Central memory CD4-positive, alpha-beta T cell (primary cell): ENCODE results near the gene METRN.
"Not testable (repeated sequence)": the region's sequence is repeated elsewhere in the genome, so short reads cannot be mapped to it uniquely, and the experiment has no call there.

Experiments used
- DNase-seq: peaks from one replicate; pipeline ENCODE4 v3.0.0; 2022

METRN gene

DNA sequence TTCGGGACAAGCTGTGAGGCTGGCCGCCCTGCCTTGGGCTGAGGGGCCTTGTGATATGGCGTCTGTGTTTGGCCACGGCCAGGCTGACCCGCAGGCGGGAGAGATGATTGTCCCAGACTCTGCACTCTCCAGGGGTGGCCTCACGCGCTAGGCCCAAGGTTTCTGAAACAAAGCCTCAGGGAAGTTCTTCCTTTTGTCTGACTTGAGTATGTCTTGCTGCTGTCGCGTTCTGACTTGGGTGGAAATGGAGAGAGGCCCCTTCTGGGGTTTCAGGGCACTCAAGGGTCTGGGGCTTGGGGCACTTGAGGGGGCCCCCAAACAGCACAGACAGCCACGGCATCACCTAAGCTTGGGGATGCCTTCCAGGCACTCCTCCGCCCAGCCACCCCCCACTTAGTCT lies 3.8 kb upstream of the METRN start:
- DNase-seq, result no peak

DNA sequence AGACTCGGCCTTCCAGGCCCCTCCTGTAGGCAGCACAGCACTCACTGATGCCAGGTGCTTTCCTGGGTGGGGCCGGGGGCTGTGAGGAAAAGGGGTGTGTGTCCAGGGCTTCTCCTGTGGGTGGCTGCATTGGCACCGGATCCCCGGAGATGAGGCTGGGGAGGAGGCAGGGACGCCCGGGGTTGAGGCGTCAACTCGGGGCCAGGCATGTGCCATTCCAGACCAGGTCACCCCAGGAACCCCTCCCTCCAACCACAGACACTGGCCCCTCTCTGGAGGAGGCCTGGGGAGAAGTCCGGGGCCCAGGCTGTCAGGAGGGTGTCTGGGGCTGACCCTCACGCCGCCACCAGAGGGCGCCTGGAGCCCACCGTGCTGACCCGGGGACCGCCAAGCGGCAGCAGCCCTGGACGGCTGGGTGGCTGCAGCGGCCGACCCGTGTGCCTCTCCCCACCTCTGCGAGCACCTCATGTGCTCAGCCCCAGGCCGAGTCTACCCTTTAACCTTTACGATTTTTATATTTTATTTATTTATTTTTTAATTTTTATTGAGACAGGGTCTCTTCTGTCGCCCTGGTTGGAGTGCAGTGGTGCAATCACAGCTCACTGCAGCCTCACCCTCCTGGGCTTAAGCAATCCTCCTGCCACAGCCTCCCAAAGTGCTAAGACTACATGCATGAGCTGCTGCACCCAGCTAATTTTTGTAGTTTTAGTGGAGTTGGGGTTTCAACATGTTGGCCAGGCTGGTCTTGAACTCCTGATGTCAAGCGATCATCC lies 3.2 kb upstream of the METRN start:
- DNase-seq, result peak; percentile 70

DNA sequence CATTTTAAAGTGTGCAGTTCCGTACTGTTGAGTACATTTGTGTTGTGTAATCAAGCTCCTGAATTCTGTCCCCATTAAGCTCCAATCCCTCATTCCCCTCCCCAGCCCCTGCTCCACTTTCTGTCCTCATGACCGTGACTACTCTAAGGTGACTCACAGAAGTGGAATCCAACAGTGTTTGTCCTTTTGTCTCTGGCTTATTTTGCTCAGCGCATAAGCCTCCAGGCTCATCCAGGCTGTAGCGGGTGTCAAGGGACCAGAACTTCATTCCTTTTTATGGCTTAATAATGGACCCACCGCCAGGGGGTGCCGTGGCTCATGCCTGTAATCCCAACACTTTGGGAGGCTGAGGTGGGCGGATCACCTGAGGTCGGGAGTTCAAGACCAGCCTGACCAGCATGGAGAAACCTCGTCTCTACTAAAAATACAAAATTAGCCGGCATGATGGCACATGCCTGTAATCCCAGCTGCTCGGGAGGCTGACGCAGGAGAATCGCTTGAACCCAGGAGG lies 2.1 kb upstream of the METRN start:
- not testable (repeated sequence) for DNase-seq

DNA sequence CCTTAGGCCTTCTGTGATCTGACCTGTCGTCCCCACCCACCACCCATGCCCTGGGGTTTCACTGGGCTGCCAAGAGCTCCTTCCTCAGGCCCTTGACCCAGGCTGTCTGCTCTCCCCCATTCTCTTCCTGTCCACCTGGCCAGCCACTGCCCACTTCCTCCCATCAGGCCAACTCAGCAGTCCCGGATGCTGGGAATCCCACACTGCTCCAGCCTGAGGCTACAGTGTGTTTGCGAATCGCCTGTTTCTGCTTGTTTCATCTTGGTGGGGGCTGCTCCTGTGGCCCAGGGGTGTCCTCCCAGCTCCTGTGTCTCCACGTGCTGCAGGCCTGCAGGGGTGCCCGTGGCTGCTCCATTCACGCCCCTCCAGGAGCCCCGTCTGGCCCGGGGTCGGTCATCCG lies 839 bp upstream of the METRN start:
- no peak for DNase-seq

DNA sequence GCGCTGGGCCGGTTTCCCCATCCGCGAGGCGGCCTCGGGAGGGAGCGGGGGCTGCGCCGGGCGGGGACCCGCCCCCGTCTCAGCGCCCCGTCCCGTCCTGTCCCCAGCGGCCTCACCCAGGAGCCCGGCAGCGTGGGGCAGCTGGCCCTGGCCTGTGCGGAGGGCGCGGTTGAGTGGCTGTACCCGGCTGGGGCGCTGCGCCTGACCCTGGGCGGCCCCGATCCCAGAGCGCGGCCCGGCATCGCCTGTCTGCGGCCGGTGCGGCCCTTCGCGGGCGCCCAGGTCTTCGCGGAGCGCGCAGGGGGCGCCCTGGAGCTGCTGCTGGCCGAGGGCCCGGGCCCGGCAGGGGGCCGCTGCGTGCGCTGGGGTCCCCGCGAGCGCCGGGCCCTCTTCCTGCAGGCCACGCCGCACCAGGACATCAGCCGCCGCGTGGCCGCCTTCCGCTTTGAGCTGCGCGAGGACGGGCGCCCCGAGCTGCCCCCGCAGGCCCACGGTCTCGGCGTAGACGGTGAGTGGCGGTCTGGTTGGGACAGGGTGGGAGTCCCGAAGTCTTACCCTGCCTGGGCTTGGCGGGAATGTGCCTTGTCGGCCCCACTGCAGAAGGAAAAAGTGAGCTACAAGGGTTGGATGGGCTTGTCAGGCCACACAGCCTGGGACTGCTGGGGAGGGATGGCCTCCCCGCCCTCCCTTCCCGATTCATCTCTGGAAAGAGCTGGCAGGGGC lies 720 bp downstream of the METRN start:
- no peak for DNase-seq

DNA sequence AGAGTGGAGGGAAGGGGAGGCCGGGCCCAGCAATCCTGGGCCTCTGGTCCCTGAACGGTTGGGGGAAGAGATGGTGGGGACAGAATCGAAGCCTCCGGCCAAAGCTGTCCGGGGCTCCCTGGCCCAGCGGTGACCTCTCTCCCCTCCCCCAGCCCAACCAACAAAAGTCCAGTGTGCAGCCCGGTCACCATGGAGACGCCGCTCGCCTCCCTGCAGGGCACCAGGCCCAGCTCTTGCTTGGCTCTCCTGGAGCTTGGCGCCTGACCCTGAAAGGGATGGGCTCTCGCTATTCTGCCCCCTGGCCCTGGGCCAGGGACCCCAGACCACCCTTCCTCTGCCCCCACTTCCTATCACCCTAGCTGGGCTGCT lies 1.3 kb downstream of the METRN start:
- DNase-seq, result no peak

DNA sequence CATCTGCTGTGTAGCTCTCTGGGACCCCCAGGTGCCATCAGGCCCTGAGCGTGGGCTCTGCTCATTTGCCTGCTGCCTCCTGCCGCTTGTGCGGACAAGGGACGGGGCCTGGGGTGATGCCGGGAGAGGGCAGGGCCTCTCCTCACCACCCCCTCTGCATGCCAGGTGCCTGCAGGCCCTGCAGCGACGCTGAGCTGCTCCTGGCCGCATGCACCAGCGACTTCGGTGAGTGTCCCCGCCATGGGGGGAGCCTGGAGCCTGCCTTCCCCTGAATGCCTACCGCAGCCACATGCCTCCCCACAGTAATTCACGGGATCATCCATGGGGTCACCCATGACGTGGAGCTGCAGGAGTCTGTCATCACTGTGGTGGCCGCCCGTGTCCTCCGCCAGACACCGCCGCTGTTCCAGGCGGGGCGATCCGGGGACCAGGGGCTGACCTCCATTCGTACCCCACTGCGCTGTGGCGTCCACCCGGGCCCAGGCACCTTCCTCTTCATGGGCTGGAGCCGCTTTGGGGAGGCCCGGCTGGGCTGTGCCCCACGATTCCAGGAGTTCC lies 1.9 kb downstream of the METRN start:
- no peak for DNase-seq

DNA sequence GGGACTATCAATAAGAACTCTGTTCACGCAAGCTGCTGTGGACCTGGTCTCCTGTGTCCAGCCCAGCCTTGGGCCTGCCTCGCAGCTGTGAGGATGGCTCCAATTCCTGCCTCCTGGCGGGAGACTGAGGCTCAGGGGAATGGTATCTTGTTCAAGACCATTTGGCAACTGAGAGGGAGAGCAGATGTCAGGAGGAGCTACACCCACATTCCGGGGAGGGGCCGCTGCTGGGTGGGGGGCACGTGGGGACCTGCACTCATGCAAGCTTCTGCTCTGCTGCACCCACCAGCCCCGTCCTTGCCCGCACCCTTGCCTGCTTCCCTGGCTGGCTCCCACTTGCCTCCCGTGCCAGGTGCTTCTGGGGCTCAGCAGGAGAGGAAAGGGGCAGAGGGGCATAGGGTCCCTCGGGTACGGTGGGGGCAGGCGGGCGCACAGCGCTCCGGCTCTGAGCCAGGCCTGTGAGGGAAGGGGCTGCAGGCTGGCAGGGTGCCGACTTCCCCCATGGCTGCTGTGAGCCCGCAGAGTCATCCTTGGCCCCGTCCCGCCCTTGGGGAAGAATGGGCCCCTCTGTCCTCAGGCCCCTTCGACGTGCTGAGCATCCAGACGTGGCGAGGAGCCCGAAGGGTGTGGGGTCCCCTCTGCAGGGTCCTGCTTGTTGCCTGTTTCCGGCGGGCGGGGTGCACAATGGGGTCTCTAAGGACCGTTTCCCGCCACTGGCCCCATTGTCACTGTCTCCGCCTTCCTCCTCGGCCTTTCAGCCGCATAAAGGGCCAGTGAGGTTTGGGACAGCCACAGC lies 2.7 kb downstream of the METRN start:
- no peak for DNase-seq

DNA sequence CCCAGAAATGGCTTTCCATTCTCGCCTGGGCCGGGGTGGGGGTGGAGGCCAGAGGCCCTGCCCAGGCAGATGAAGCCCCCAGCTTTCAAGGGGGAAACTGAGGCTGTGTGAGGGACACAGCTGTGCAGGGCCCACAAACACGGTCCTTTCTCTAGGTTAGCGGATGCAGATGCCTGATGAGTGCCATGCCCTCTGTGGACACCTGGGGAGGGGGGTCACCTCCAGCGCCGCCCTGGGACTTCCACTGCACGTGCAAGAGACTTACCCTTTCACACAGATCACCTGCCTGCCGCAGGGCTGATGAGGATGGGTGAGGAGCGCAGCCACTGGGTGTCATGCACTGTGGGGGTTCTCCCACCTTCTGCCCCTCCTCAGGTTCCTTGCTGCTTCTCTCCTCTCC lies 3.5 kb downstream of the METRN start:
- DNase-seq, result no peak

DNA sequence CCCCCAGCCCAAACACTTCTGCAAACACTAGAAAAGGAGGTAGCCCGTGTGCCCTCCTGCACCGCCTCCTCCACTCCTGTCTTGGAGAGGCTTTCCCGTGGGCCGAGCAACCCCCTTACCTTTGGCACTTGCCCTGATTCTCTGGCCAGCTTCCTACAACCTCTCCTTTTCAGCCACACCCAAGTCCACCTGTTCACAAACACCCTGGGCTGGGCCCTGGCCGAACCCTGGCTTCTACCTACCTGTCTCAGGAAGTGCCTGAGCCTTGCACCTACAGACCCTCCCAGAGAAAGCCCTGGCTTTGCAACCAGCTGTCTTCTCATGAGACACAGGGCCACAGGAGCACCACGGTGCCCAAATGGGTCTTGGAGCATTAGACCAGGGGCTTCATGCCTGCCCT lies 4.0 kb downstream of the METRN start:
- DNase-seq, result no peak

DNA sequence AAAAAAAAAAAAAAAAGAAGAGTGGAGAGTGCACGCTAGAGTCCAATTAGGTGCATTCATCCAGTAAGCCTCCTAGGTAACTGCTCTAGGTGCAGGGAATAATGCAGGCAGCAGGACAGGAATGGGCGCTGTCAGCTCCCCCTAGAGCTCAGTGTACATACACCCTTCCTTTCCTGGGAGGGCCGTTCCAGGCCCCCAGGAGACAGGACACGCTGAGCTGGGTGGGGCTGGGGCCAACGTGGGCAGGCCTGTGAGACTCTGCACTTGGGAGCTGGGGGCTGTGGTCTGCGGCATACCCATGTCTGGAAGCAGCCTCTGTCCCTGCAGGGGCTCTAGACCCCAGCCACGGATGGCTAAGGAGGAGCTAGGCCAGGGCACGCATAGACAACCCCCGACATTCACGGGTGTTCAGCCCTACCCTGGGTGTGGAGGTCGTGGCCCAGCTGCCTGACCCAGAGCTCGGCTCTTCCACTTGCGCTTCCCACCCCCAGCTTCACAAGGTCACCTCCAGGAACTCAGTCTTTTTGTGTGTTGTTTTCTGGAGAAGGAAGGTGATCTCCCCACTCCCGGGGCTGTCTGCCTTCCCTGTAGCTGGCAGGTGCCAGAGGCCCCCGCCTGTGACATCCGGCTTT lies 5.0 kb downstream of the METRN start:
- no peak for DNase-seq

DNA sequence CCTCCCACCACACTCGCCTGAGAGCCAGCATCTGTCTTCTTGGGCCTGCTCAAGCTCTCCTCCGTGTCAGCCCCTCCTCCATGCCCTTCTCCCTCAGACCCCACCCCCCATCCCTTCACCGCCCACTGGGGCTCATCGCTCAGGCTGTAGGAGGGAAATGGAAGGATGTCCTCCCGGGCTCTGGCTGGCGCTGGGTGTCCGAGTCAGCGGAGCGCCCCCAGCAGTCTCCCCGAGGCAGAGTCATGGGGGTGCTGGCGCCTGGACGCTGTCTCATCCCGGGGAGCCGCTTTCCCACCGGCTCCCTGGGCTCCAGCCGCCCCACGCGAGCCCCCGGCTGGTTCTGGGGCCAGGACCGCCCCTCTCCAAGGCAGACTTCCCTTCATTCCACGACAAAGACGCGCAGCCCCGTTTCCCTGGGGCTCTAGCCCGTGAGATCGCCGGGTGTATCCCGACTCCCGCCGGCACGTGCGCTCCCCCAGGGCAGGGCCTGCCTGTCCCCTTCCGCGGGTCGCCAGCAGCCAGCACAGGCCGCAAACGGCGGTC lies 5.6 kb downstream of the METRN start:
- peak; percentile 22 for DNase-seq

DNA sequence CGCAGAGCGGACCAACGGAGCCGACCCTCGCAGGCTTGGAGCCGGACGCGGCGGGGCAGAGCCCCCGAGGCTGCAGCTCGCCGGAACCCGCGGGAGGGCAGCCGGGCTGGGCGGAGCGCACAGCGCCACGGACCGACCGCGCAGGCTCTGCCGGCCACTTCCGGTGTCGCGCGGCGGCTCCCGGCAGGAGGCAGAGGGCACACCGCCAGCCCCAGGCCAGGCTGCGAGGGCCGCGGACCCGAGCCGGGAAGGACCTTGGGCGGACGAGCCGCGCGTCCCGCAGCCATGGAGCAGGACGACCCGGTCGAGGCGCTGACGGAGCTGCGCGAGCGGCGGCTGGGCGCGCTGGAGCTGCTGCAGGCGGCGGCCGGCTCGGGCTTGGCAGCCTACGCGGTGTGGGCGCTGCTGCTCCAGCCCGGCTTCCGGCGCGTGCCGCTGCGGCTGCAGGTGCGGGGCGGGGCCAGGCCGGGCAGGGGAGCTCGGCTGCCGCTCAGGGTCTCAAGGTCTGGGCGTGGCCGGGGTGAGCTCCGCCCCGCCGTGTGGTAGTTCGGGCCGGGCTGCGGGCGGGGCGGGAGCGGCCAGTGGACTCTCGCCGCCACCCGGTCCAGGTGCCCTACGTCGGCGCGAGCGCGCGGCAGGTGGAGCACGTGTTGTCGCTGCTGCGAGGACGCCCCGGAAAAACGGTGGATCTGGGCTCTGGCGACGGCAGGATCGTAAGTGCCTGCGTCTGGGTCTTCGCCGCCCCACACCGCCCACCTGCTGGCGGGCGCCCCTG lies 6.3 kb downstream of the METRN start, which contains the start of gene ANTKMT:
Gene ANTKMT, plus strand, starts transcription at position 157 of the 775 bp plus-strand sequence. Its CDS starts 129 bp downstream, at position 286.
- peak; percentile 74 for DNase-seq

DNA sequence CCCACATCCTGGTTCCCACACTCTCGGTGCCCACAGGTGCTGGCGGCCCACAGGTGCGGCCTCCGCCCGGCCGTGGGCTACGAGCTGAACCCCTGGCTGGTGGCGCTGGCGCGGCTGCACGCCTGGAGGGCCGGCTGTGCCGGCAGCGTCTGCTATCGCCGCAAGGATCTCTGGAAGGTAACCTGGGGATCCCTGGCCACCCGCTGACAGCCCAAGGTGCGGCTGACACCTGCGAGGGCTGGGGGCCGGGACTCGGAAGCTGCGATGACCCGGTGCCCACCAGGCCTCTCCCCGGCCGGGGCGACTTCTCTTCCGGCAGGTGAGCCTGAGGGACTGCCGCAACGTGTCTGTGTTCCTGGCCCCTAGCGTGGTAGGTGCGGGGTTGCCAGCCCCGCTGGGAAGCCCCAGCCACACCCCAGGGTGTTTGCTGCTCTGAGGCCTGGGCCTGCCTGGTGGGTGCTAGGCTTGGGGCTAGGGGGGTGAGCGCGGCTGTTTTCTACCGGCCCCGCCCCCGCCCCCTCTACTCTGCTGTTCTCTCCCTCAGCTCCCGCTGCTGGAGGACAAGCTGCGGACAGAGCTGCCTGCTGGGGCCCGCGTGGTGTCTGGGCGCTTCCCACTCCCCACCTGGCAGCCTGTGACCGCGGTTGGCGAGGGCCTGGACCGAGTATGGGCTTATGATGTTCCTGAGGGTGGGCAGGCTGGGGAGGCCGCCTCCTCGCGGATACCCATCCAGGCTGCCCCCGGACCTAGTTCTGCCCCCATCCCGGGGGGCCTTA lies 7.0 kb downstream of the METRN start:
- peak; percentile 32 for DNase-seq

DNA sequence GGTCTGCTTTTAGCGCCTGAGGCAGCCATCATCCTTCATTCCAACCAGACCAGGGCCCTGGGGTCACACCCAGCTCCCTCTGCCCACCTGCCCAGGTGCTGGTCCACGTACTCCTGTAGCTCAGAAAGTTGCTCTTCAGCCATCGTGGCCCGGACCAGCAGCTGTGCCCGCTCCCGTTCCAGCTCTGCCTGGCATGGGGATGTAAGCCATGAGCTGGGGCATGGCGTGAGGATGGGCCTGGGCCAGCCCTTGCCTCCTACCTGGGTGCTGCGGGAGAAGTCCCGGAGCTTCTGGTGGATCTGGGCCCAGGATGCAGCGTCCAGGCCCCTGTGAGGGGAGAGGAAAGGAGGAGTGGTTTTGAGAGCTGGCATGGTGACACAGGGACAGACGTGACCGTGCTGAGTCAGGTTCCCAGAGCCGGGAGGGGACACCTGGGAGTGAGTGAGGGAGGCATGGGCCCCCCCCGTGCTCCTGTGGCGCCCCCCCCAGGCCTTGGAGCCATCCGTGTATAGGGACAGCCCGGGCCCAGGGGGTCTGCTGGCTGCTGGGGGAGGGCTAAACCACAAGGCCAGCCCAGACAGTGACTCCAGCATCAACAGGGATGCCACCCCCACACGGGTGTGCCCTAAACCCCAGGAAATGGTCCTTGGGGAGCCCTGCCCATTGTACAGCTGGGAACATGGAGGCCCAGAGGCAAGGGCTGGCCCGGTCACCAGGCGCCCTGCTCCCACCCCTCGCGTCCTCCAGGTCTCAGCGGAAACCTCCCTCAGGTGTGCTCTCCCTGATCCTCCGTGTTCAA lies 8.1 kb downstream of the METRN start:
- DNase-seq, result no peak

DNA sequence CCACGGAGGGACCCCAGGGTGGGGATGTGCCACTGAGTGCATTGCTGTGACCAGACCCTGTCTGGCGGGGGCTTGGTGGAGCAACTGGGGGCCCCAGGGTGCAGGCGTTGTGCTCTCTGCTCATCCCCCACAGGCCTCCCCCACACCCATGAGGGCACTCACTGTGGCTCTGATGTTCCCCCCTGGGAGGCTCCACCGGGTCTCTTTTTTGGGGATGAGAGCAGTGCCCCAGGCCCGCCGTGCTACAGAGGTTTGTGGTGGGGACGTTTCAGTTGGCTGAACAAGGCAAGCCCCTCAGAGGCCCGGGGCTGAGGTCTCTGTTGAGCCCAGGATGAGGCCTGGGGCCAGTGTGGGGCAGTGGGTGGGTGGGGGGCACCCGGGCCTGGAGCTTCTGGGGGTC lies 8.8 kb downstream of the METRN start:
- no peak for DNase-seq

DNA sequence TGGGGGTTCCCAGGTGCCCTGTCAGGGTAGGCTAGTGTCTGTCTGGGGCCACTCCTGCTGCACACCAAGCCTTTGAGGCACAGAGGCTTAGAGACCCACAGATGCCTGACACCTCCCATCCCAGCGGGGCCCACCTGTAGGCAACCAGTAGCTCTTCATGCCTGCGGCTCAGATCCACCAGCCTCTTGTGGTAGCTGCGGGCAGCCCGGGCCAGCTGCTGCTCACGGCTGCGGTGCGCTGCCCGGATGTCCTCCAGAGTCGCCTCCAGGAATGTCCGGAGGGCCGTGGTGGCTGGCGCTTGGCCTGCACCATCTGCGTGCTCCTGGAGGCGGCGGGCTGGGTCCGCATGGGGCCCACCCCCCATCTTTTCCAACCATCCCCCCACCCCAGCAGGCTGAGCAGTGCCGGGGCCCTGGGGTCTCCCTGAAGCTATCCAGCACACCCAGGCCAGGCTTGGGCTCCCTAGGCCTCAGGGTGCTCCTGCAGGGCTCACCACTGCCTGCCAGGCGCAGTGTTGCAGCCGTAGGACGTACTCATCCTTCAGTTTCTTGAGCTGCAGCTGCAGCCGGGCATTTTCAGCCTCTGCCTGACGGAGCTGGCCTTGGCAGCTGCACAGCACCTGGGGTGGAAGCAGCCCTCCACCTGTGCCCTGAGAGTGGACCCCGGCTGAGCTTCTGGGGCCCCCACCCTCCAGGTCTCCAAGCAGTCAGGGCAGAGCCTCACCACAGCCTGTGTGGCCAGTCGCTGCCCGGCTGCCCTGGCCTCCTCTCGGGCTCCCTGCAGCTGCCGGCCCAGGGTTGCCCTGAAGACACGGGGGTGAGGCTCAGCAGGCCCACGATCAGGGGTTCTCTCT lies 9.5 kb downstream of the METRN start:
- no peak for DNase-seq

DNA sequence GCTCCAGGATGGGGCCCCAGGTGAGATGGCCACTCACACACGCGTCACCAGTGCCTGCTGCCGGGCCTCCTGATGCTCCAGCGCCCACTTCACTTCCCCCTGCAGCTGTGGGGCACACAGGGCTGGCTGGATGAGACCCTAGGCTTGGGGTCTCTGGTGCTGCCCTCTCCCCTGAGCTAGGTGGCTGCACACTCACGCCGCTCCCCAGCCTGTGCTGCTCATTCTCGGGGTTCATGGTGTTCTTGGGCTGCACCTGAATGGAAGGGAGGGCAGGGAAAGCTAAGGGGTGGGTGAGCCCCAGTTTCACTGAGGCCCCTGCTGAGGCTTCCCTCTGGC lies 10.1 kb downstream of the METRN start:
- DNase-seq, result no peak
